Progenitor cell of endocrine pancreas (in vitro differentiated cells): ENCODE data around the gene PALLD. TPM values are rescaled to one million over a fixed set of nuclear protein-coding genes. Genes with fewer than 3 reads are reported as not detected.

Experiments used
- DNase-seq: peaks from one replicate; pipeline ENCODE4 v3.0.0; 2021; ENCODE audit warnings: low spot score; ENCODE audit not compliant: unreplicated experiment
- H3K27ac Mint-ChIP-seq: 2 replicates; pipeline ENCODE4 v1.8.0; 2021; ENCODE audit warnings: mild to moderate bottlenecking, moderate library complexity, mixed read lengths
- H3K27me3 Mint-ChIP-seq: 2 replicates; pipeline ENCODE4 v1.8.0; 2021; ENCODE audit warnings: mixed read lengths
- H3K36me3 Mint-ChIP-seq: 2 replicates; pipeline ENCODE4 v1.8.0; 2022; ENCODE audit warnings: mixed read lengths; ENCODE audit not compliant: insufficient read depth
- H3K4me1 Mint-ChIP-seq: 2 replicates; pipeline ENCODE4 v1.8.0; 2021; ENCODE audit warnings: low read depth, mixed read lengths
- H3K4me3 Mint-ChIP-seq: 2 replicates; pipeline ENCODE4 v1.8.0; 2021; ENCODE audit warnings: low read depth, mild to moderate bottlenecking, moderate library complexity, mixed read lengths
- H3K9me3 Mint-ChIP-seq: 2 replicates; pipeline ENCODE4 v1.8.0; 2021; ENCODE audit warnings: low read depth, mixed read lengths
- total RNA-seq: library from RNA; stranded (reverse); gene quantifications from 2 replicates; pipeline ENCODE4 v1.2.1, GENCODE V29; 2021
- TF ChIP-seq, protein P1 (sequence below): fragments of 200-600 bp; sonication (generic); IDR thresholded peaks from one replicate; pipeline ENCODE4 v1.5.0; 2021; ENCODE audit warnings: antibody characterized with exemption, mild to moderate bottlenecking; ENCODE audit not compliant: unreplicated experiment

PALLD gene
- total RNA-seq, 1 donor from 2014 or later, result 43.2 TPM

DNA sequence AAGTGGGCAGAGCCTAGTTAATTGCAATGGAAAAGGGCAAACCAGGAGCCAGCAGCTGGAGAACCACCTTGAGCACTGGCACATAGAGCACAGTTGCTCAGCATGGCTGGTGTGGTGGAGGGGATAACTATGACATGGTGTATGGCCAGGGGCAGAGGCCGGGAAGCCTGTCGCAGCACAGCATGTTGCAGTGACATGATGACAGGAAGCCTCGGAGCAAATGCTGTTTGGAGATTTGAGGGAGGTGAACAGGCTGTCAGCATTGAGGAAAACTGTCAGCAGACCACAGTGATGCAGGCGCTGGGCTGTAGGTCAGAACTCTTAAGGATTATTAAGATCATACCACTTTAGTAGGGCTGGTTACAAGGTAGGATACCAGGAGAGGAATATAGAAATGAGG lies 284.5 kb downstream of the PALLD start:
- TF ChIP-seq, protein P1, sequence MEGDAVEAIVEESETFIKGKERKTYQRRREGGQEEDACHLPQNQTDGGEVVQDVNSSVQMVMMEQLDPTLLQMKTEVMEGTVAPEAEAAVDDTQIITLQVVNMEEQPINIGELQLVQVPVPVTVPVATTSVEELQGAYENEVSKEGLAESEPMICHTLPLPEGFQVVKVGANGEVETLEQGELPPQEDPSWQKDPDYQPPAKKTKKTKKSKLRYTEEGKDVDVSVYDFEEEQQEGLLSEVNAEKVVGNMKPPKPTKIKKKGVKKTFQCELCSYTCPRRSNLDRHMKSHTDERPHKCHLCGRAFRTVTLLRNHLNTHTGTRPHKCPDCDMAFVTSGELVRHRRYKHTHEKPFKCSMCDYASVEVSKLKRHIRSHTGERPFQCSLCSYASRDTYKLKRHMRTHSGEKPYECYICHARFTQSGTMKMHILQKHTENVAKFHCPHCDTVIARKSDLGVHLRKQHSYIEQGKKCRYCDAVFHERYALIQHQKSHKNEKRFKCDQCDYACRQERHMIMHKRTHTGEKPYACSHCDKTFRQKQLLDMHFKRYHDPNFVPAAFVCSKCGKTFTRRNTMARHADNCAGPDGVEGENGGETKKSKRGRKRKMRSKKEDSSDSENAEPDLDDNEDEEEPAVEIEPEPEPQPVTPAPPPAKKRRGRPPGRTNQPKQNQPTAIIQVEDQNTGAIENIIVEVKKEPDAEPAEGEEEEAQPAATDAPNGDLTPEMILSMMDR, result no peak
- Mint-ChIP-seq H3K27me3 (no peaks in the 10 kb centered on the region), H3K4me1 (no peaks in the 10 kb centered on the region), H3K4me3 (no peak overlapping the region), H3K36me3 (peaks cover 6% of the 10 kb centered on the region), H3K9me3 (peaks cover 23% of the 10 kb centered on the region), H3K27ac (no peak overlapping the region)
- no peak for DNase-seq

DNA sequence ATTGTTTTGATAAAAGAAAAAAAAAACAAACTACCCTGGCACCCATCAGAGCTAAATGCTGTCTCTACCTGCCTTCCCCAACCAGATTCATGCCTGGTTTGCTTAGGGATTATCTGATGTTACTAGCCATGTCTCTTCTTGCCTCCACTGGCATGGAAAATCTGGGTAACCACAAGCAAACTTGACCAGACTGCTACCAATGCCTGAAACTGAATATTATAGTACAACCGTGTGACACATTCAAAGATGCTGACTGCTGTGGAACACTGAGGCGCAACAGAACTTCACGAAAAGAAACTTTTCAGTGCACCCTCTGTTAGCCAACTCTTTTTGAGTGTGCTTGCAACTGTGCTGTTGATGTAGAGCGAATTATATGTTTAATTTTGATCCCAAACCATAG lies 285.1 kb downstream of the PALLD start:
- no peak overlapping the region for H3K4me3 Mint-ChIP-seq
- H3K27me3 Mint-ChIP-seq, result no peaks in the 10 kb centered on the region
- H3K27ac Mint-ChIP-seq, result no peak overlapping the region
- H3K36me3 Mint-ChIP-seq, result peaks cover 5% of the 10 kb centered on the region
- H3K4me1 Mint-ChIP-seq, result no peaks in the 10 kb centered on the region
- DNase-seq, result no peak
- TF ChIP-seq, protein P1, result no peak
- H3K9me3 Mint-ChIP-seq, result peaks cover 17% of the 10 kb centered on the region

DNA sequence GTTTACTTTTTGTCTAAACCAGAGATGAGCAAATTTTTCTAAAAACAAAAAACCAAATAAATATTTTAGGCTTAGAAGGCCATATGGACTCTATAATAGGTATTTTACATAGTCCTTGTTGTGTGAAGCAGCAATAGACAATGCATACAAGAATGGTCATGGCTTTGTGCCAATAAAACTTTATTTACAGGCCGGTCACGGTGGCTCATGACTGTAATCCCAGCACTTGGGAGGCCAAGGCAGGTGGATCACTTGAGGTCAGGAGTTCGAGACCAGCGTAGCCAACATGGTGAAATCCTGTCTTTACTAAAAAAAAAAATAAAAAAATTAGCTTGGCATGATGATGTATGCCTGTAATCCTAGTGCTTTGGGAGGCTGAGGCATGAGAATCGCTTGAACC lies 285.6 kb downstream of the PALLD start:
- Mint-ChIP-seq H3K9me3 (peaks cover 15% of the 10 kb centered on the region), H3K4me1 (no peaks in the 10 kb centered on the region), H3K27ac (no peak overlapping the region), H3K36me3 (peaks cover 4% of the 10 kb centered on the region), H3K4me3 (no peak overlapping the region), H3K27me3 (no peaks in the 10 kb centered on the region)
- no peak for DNase-seq
- TF ChIP-seq, protein P1, result no peak

DNA sequence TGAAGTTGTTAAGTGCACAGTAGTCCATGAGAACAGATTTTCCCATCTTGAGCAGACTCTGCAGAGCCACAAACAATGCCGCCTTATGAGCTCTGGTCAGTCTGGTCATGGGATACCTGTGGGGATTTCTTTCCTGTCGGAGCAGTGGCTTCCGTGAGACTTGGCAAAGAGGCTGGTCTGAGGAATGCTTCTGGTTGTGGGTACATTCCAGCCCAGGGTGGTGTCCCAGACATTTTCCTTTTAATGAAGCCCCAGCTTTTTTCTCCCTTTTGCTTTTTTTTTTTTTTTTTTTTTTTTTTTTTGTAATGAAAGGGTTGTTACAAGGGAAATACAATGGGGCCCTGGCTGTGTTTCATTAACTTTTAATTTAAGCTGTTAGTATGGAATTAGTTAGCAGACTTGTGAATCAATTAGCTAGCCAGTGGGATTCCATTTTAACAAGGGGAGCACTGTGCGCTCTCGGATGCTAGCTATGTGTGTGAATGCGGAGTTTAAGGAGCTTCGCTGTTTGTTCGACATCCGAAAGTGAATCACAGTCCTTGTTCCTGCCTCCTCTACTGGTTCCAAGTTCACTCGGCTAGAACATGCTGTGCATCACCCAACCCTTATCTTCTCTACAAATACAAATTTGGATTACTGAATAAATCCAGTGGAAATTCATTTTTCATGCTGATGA lies 288.1 kb downstream of the PALLD start:
- Mint-ChIP-seq H3K4me1 (peaks cover 2% of the 10 kb centered on the region), H3K36me3 (peaks cover 4% of the 10 kb centered on the region), H3K27me3 (no peaks in the 10 kb centered on the region), H3K9me3 (peaks cover 15% of the 10 kb centered on the region), H3K27ac (no peak overlapping the region), H3K4me3 (no peak overlapping the region)
- no peak for DNase-seq
- TF ChIP-seq, protein P1, result no peak

DNA sequence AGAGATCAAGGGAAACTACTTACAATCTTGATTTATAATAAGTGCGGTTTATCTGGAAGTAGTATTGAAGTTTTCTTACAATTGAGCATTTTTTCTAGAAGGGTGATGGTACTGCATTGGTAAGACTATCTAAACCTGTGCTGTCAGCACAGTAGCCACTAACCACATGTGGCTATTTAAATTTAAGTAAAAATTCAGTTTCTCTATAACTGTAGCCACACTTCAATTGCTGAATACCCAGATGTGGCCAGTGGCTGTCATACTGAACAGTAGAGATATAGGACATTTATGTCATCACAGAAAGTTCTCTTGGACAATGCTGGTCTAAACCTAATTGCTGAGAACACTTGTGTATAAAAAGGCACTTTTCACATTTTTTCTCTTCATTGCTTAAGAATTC lies 290.5 kb downstream of the PALLD start:
- no peak overlapping the region for H3K27ac Mint-ChIP-seq
- TF ChIP-seq, protein P1, result no peak
- H3K36me3 Mint-ChIP-seq, result peaks cover 4% of the 10 kb centered on the region
- DNase-seq, result no peak
- peaks cover 2% of the 10 kb centered on the region for H3K4me1 Mint-ChIP-seq
- H3K9me3 Mint-ChIP-seq, result peaks cover 15% of the 10 kb centered on the region
- H3K27me3 Mint-ChIP-seq, result no peaks in the 10 kb centered on the region
- no peak overlapping the region for H3K4me3 Mint-ChIP-seq
